ENCODE results near the gene ZSCAN23.
"Not testable (repeated sequence)": the region's sequence is repeated elsewhere in the genome, so short reads cannot be mapped to it uniquely, and the experiment has no call there.

DNA sequence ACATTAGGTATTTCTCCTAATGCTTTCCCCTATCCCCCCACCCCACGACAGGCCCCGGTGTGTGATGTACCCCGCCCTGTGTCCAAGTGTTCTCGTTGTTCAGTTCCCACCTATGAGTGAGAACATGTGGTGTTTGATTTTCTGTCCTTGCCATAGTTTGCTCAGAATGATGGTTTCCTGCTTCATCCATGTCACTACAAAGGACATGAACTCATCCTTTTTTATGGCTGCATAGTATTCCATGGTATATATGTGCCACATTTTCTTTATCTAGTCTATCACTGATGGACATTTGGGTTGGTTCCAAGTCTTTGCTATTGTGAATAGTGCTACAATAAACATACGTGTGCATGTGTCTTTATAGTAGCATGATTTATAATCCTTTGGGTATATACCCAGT lies 39.4 kb downstream of the ZSCAN23 start:
- TF ChIP-seq POLR2A (IDR thresholded peaks at IDR 0.05); POLR2AphosphoS5 (IDR thresholded peaks at IDR 0.05); EP300 (IDR thresholded peaks at IDR 0.05; ENCODE audit: low read depth): not testable (repeated sequence)
- TF ChIP-seq, protein P1, sequence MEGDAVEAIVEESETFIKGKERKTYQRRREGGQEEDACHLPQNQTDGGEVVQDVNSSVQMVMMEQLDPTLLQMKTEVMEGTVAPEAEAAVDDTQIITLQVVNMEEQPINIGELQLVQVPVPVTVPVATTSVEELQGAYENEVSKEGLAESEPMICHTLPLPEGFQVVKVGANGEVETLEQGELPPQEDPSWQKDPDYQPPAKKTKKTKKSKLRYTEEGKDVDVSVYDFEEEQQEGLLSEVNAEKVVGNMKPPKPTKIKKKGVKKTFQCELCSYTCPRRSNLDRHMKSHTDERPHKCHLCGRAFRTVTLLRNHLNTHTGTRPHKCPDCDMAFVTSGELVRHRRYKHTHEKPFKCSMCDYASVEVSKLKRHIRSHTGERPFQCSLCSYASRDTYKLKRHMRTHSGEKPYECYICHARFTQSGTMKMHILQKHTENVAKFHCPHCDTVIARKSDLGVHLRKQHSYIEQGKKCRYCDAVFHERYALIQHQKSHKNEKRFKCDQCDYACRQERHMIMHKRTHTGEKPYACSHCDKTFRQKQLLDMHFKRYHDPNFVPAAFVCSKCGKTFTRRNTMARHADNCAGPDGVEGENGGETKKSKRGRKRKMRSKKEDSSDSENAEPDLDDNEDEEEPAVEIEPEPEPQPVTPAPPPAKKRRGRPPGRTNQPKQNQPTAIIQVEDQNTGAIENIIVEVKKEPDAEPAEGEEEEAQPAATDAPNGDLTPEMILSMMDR (IDR thresholded peaks at IDR 0.05), result not testable (repeated sequence)

Data from transverse colon (tissue), 4 donors.